Measurements from ENCODE around the gene SERTM2. TPM values are rescaled to one million over a fixed set of nuclear protein-coding genes. Genes with fewer than 3 reads are reported as not detected.

SERTM2 gene
- total RNA-seq, 1 donor from 2014 or later: 0.23 TPM

DNA sequence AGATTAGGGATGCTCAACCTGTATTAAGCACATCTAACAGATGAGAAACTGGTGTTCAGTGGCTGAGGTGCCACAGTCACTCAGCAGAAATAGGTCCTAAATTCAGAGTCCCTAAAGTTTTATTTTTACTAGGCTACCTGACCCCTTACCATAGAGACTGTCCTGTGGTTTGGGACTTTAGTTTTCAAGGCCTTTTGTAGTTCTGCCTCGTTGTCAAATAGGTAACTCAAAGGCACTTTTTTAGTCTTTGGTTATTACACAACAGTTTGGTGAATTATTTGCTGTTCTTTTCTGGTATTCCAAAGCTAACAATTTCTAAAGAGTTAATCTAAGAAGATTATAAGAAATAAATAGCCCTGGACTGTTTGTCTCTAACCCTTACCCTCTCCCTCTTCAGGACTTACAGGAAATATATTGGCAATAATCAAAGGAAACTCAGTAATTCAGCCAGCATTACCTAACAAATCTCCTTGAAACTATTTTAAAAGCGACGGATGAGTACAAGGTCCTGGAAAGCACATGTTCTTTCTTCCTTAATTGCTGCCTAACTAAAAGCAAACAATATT lies 12.8 kb upstream of the SERTM2 start:
- Histone ChIP-seq H3K4me3 (ENCODE audit: insufficient read depth, low read depth, low read length) (no peak overlapping the region), H3K4me2 (ENCODE audit: low read length) (no peak overlapping the region), H3K79me2 (ENCODE audit: insufficient read depth, low read length) (no peaks in the 10 kb centered on the region), H3K9me3 (ENCODE audit: insufficient read depth, low read depth, low read length) (no peaks in the 10 kb centered on the region), H3K27me3 (ENCODE audit: insufficient read depth, low read length) (no peaks in the 10 kb centered on the region), H3K27ac (ENCODE audit: low read depth, low read length) (no peak overlapping the region), H3K36me3 (ENCODE audit: insufficient read depth, low read length) (no peaks in the 10 kb centered on the region), H3K9ac (ENCODE audit: low read length) (no peak overlapping the region), H4K20me1 (ENCODE audit: insufficient read depth, low read length) (no peaks in the 10 kb centered on the region), H2AFZ (ENCODE audit: low read depth, low read length) (no peak overlapping the region), H3K4me1 (ENCODE audit: insufficient read depth, low read length) (no peaks in the 10 kb centered on the region)
- Mint-ChIP-seq H3K27ac (ENCODE audit: unreplicated experiment) (no peak overlapping the region), H3K4me1 (ENCODE audit: low read depth, unreplicated experiment) (no peaks in the 10 kb centered on the region), H3K36me3 (ENCODE audit: low read depth, unreplicated experiment) (no peaks in the 10 kb centered on the region), H3K27me3 (ENCODE audit: low read depth, unreplicated experiment) (no peaks in the 10 kb centered on the region), H3K9me3 (ENCODE audit: unreplicated experiment) (no peaks in the 10 kb centered on the region), H3K4me3 (ENCODE audit: unreplicated experiment) (no peak overlapping the region)
- FAIRE-seq (peak; percentile 76), DNase-seq (ENCODE audit: low read depth) (no peak)
- TF ChIP-seq EZH2 (IDR thresholded peaks at IDR 0.05; ENCODE audit: insufficient read depth, low read length): no peak
- TF ChIP-seq, protein P1, sequence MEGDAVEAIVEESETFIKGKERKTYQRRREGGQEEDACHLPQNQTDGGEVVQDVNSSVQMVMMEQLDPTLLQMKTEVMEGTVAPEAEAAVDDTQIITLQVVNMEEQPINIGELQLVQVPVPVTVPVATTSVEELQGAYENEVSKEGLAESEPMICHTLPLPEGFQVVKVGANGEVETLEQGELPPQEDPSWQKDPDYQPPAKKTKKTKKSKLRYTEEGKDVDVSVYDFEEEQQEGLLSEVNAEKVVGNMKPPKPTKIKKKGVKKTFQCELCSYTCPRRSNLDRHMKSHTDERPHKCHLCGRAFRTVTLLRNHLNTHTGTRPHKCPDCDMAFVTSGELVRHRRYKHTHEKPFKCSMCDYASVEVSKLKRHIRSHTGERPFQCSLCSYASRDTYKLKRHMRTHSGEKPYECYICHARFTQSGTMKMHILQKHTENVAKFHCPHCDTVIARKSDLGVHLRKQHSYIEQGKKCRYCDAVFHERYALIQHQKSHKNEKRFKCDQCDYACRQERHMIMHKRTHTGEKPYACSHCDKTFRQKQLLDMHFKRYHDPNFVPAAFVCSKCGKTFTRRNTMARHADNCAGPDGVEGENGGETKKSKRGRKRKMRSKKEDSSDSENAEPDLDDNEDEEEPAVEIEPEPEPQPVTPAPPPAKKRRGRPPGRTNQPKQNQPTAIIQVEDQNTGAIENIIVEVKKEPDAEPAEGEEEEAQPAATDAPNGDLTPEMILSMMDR (IDR thresholded peaks at IDR 0.05; ENCODE audit: insufficient read depth, low read depth, low read length): no peak

DNA sequence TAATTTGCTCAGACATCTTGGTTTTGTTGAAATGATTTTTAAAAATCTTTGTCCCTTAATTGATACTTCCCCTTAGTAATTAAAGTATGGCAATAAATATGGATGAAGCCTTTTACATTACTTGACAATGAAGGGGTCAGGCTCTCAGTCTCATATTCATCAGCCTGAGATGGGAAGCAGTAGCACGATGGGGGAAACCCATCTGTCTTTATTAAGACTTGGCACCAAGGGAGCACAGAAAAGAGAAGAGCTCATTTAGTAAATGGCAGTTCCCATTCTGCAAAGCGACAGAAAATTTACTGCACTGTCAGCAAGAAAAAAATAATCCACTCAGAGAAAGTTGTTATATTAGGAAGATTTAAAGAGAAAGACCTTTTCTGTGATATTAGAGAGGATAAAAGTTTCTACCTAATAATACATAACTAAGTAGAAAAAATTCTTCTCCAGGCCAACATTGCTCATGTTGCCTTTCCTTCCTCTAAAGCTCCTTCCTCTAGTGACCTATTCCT lies 7.9 kb upstream of the SERTM2 start:
- H3K27me3 Mint-ChIP-seq (ENCODE audit: low read depth, unreplicated experiment): no peaks in the 10 kb centered on the region
- H3K4me1 ChIP-seq (ENCODE audit: insufficient read depth, low read length): no peaks in the 10 kb centered on the region

DNA sequence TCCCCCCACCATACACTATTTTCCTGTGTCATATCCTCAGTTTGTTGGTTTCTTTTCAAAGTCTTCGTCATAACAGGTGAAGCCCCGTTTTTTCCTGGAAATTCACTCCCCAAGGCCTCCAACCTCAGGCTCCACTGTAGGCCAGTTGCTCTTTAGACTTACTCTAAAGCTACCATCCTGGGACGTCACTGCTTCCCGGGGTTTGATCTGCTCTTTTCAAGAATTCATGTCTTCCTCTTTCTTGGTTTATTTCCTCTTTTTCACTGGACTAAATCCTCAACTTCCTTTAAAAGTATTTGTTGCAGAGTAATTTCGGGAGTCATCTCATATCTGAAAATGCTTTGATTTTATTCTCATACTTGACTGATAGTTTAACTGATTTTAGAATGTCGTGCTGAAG lies 6.5 kb upstream of the SERTM2 start:
- no peak overlapping the region for H3K9ac ChIP-seq (ENCODE audit: low read length)
- H2AFZ ChIP-seq (ENCODE audit: low read depth, low read length): no peak overlapping the region
- no peaks in the 10 kb centered on the region for H3K36me3 Mint-ChIP-seq (ENCODE audit: low read depth, unreplicated experiment)
- TF ChIP-seq, protein P1 (IDR thresholded peaks at IDR 0.05; ENCODE audit: insufficient read depth, low read depth, low read length): no peak
- no peak for TF ChIP-seq EZH2 (IDR thresholded peaks at IDR 0.05; ENCODE audit: insufficient read depth, low read length)
- H3K4me3 Mint-ChIP-seq (ENCODE audit: unreplicated experiment): no peak overlapping the region
- peaks cover 1% of the 10 kb centered on the region for H3K9me3 Mint-ChIP-seq (ENCODE audit: unreplicated experiment)
- DNase-seq (ENCODE audit: low read depth) (no peak), FAIRE-seq (peak; percentile 62)
- H3K4me1 ChIP-seq (ENCODE audit: insufficient read depth, low read length): no peaks in the 10 kb centered on the region
- no peaks in the 10 kb centered on the region for H3K27me3 Mint-ChIP-seq (ENCODE audit: low read depth, unreplicated experiment)
- no peak overlapping the region for H3K27ac ChIP-seq (ENCODE audit: low read depth, low read length)
- no peak overlapping the region for H3K27ac Mint-ChIP-seq (ENCODE audit: unreplicated experiment)
- H3K4me1 Mint-ChIP-seq (ENCODE audit: low read depth, unreplicated experiment): no peaks in the 10 kb centered on the region
- no peaks in the 10 kb centered on the region for H3K9me3 ChIP-seq (ENCODE audit: insufficient read depth, low read depth, low read length)
- no peaks in the 10 kb centered on the region for H3K27me3 ChIP-seq (ENCODE audit: insufficient read depth, low read length)
- no peak overlapping the region for H3K4me3 ChIP-seq (ENCODE audit: insufficient read depth, low read depth, low read length)
- no peaks in the 10 kb centered on the region for H3K36me3 ChIP-seq (ENCODE audit: insufficient read depth, low read length)
- no peak overlapping the region for H3K4me2 ChIP-seq (ENCODE audit: low read length)
- H4K20me1 ChIP-seq (ENCODE audit: insufficient read depth, low read length): no peaks in the 10 kb centered on the region
- H3K79me2 ChIP-seq (ENCODE audit: insufficient read depth, low read length): no peaks in the 10 kb centered on the region

More for the DNA sequence above, 7.9 kb upstream of the SERTM2 start:
- FAIRE-seq: no peak
- Histone ChIP-seq H3K4me2 (ENCODE audit: low read length) (no peak overlapping the region), H4K20me1 (ENCODE audit: insufficient read depth, low read length) (no peaks in the 10 kb centered on the region), H3K4me3 (ENCODE audit: insufficient read depth, low read depth, low read length) (no peak overlapping the region), H3K9me3 (ENCODE audit: insufficient read depth, low read depth, low read length) (no peaks in the 10 kb centered on the region), H3K27me3 (ENCODE audit: insufficient read depth, low read length) (no peaks in the 10 kb centered on the region), H3K27ac (ENCODE audit: low read depth, low read length) (no peak overlapping the region), H3K79me2 (ENCODE audit: insufficient read depth, low read length) (no peaks in the 10 kb centered on the region), H2AFZ (ENCODE audit: low read depth, low read length) (no peak overlapping the region), H3K9ac (ENCODE audit: low read length) (no peak overlapping the region), H3K36me3 (ENCODE audit: insufficient read depth, low read length) (no peaks in the 10 kb centered on the region)
- Mint-ChIP-seq H3K27ac (ENCODE audit: unreplicated experiment) (no peak overlapping the region), H3K4me1 (ENCODE audit: low read depth, unreplicated experiment) (no peaks in the 10 kb centered on the region), H3K36me3 (ENCODE audit: low read depth, unreplicated experiment) (no peaks in the 10 kb centered on the region), H3K4me3 (ENCODE audit: unreplicated experiment) (no peak overlapping the region), H3K9me3 (ENCODE audit: unreplicated experiment) (peaks cover 1% of the 10 kb centered on the region)
- no peak for DNase-seq (ENCODE audit: low read depth)
- TF ChIP-seq, protein P1 (IDR thresholded peaks at IDR 0.05; ENCODE audit: insufficient read depth, low read depth, low read length): no peak
- TF ChIP-seq EZH2 (IDR thresholded peaks at IDR 0.05; ENCODE audit: insufficient read depth, low read length): no peak

All from astrocyte (in vitro differentiated cells and primary cell).